Activated CD4-positive, alpha-beta T cell treated with anti-CD3 and anti-CD28 coated beads, Interleukin-2, amount 50 U/mL, for 16 hours (primary cell): ENCODE measurements around the gene DMPK.
A peak's percentile ranks its signal among the peaks of the same experiment; 100 is the strongest.
"Not testable (repeated sequence)": the region's sequence is repeated elsewhere in the genome, so short reads cannot be mapped to it uniquely, and the experiment has no call there.

Experiments used
- DNase-seq: peaks from one replicate; pipeline ENCODE4 v3.0.0-alpha.2; 2020

The DMPK gene

DNA sequence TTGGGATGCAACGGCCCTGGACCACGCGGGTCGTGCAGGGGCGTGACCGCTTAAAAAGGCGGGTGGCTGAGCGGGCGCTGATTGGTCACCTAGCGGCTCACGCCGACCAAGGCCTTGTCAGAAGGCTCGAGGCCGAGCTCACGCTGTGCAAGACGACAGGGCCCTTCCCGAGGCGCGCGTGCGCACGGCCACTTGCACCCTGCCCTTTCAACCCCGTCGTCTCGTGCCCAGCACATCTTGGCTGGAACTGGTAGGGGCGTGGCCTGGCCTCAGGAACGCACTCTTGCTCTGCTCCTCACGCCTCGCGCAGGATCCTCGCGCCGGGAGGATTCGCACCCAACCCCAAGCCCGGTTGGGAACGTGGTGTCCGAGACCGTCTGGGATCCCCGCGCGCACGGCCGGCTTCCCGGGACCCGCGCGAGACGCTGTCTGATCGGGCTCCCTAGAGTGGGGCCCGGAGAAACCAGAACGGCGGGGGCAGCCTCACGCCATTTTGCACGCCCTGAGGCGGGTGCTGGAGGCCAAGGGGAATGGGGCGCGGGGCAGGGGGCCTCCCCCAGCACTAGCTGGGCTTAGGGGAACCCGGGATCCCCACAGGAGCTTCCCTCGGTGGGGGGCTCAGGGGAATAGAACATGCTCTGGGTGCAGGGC is 49.0 kb downstream of the DMPK start, which contains the start of gene MEIOSIN:
TSS of gene MEIOSIN (plus strand) at position 280 of the 651 bp plus-strand sequence. CDS start 1,938 bp downstream, outside the sequence.
- DNase-seq, result no peak

DNA sequence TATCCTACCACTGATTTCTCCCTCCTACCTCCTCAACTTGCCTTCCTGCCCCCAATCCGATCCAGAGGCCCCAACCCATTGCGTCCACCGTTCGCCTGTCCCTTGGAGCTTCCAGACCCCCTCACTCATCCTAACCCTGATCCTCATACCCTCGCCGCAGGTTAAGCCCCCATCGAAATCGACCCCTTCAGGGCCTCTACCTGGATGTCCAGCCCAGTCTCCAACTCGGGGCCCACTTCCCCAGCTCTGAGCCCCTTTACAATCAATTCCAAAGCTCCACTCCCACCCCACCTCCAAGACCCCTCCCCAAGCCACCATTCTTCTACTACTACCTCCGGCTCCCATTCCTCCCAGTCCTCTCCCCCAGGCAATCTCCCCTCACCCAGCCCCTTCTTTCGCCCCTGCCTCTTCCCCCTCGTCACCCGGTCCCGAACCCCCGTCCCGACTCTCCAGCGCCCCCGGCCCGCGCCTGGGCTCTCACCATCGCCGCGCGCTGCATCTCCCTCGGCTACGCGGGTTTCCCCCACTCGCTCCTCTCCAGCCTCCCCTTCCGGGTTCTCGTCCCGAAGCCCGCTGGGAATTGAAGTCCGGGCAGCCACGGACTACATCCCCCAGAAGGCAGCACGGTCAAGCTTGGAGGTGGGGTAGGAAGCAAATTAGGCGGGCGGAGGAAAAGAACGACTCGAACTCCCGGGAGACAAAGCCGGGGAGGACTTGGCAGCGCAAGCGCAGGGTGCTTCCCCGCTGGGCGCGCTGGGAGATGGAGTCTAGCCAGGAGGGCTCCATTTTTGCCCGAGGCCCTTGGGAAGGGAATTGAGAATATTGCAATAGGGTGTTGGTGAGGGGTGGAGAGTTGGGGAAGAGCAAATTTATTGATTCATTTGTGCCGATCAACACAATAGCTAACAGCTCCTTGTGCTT is 51.7 kb downstream of the DMPK start, which contains the start of gene FBXO46:
TSS of gene FBXO46 (minus strand) at position 529 of the 921 bp plus-strand sequence. CDS start 17,401 bp downstream, outside the sequence.
- peak; percentile 98 for DNase-seq

DNA sequence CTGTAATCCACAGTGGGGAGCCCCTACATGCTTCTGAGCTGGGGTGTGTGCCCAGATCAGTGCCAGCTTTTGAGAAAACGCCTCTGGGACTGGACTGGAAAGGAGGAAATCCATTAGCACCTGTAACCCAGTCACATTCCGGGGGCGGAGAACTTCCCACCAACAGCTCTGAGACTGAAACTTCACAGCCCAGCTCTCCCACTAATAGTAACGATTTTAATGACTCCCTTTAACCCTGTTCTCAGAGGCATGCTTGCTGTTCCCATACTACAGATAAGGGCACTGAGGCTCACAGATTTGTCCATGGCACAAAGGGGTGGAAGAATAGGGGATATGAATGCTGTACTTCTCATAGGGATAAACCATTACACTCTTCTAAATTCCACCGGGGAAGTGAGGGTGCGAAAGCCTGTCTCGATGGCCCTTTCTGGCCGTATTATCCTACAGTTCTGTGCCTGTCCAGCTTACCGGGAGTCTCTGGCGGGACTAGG is 52.4 kb downstream of the DMPK start:
- DNase-seq, result peak; percentile 12

DNA sequence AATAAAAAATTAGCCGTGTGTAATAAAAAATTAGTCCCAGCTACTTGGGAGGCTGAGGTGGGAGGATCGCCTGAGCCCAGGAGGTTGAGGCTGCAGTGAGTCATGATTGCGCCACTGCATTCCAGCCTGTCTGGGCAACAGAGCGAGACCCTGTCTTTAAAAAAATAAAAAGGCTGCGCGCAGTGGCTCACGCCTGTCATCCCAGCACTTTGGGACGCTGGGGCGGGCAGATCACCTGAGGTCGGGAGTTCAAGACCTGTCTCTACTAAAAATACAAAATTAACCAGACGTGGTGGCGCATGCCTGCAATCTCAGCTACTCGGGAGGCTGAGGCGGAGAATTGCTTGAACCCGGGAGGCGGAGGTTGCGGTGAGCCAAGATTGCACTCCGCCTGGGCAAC is 53.6 kb downstream of the DMPK start:
- not testable (repeated sequence) for DNase-seq

DNA sequence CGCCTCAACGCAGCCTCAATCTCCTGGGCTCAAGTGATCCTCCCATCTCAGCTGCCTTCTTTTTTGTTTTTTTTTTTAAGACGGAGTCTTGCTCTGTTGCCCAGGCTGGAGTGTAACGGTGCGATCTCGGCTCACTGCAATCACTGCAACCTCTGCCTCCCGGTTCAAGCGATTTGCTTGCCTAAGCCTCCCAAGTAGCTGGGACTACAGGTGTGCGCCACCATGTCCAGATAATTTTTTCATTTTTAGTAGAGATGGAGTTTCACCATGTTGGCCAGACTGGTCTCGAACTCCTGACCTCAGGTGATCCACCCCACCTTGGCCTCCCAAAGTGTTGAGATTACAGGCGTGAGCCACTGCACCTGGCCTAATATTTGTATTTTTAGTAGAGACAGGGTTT is 62.2 kb downstream of the DMPK start:
- DNase-seq, result not testable (repeated sequence)
